Memory B cell (primary cell): ENCODE data around the gene CENPP.

ENCODE experiments used
- ATAC-seq: fragments of 150-1000 bp; cut with Tn5 transposase; 2 replicates; pipeline ENCODE4 v1.10.0; 2021; ENCODE audit warnings: low read depth, mild to moderate bottlenecking, moderate library complexity
- DNase-seq, 2 donors: peaks; one replicate each; pipeline ENCODE4 v3.0.0; 2022; ENCODE audit warnings: low spot score in 2 of 2
- H3K27ac Mint-ChIP-seq: one replicate; pipeline ENCODE4 v1.8.0; 2022; ENCODE audit warnings: mild to moderate bottlenecking, moderate library complexity, mixed read lengths
- H3K27me3 Mint-ChIP-seq: one replicate; pipeline ENCODE4 v1.8.0; 2022; ENCODE audit warnings: mixed read lengths
- H3K36me3 Mint-ChIP-seq: one replicate; pipeline ENCODE4 v1.8.0; 2022; ENCODE audit warnings: mild to moderate bottlenecking, mixed read lengths
- H3K4me1 Mint-ChIP-seq: one replicate; pipeline ENCODE4 v1.8.0; 2022; ENCODE audit warnings: mixed read lengths
- H3K4me3 Mint-ChIP-seq: one replicate; pipeline ENCODE4 v1.8.0; 2022; ENCODE audit warnings: mild to moderate bottlenecking, moderate library complexity, mixed read lengths
- H3K9me3 Mint-ChIP-seq: one replicate; pipeline ENCODE4 v1.8.0; 2022; ENCODE audit warnings: mixed read lengths

The CENPP gene

DNA sequence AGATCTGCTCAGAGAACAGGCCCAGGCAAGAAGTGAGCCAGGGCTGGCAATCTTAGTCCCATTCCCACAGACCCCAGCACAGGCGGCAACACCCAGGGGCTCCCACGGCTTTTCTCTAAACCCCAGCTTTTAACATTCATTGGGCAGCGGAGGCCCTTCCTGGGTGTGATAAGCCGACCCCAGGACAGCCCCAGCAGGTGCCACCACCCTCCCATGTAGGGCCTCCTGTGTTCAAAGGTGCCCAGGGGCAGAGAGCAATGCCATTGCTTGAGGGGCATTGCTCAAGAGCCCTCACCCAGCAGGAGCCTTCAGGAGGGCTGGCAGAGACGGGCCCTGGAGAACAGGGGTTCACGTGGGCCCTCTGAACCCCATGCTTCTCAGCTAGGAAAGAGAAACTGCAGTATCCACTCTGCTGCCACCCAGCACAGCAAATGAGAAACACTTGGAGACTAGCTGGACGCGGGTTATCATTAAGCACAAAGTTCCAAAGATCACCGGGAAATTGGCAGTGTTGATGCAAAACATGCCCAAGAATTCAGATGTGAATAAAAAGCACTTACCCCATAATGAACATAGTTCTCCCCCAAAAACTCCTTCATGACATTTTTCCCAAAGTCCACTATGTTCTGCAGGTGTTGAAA lies 330.3 kb downstream of the CENPP start:
- DNase-seq (no peak), ATAC-seq (no peak)
- Mint-ChIP-seq H3K4me3 (no peak overlapping the region), H3K27ac (no peak overlapping the region), H3K27me3 (no peaks in the 10 kb centered on the region), H3K9me3 (no peaks in the 10 kb centered on the region), H3K4me1 (peaks cover 5% of the 10 kb centered on the region), H3K36me3 (peaks cover 20% of the 10 kb centered on the region)

DNA sequence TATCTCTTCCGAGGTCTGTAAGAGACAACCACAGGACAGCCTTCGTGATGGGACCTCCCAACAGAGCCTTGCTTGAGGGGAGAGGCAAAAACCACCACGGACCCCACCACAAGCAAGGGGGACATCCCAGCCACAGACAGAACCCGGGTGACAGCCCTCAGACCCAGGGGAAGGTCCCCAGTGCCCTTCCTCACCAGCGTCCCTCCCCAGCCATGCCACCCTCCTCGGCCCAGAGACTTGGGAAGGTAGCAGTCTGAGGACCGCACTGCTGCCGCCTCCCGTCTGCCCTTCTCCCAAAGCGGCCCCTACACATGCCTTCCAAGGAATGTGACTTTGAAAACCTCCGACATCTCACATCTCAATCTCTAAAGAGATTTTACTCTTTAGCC lies 330.8 kb downstream of the CENPP start:
- Mint-ChIP-seq H3K9me3 (no peaks in the 10 kb centered on the region), H3K27ac (no peak overlapping the region), H3K4me3 (no peak overlapping the region), H3K27me3 (no peaks in the 10 kb centered on the region), H3K36me3 (peaks cover 19% of the 10 kb centered on the region), H3K4me1 (peaks cover 5% of the 10 kb centered on the region)
- ATAC-seq (no peak), DNase-seq (no peak)

DNA sequence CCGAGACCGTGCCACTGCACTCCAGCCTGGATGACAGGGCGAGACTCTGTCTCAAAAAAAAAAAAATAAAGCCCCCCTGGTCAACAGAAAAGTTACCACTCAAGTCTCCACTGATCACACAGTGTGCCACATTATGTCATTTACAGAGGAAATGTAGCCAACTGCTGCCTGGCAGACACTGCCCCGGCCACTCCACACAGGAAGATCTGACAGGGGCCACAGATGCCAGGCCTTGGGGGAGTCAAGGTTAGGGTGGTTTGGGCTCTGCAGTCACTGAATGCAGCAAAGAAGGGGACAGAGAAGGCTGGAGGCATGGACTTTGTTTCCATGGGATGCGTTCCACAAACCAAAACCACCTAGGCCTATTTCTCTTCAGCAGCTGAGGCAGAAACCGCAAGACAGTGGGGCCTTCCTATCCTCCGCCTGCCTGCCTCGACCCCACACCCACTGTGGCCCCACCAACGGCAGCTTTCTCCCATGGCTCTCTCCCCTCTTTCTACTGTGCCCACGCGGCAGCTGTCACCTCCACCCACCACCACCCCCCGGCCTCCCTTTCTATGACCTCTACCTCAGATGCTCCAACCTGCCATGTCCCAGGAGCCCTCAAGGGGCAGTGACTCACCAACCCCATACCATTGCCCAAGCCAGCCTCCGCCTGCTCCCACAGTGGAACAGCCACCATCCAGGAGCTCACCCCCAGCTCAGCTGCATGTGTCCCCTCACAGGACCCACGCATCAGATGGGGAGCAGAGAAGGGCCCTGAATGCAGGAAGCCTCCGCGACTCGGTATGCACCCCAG lies 331.7 kb downstream of the CENPP start:
- Mint-ChIP-seq H3K9me3 (no peaks in the 10 kb centered on the region), H3K27me3 (no peaks in the 10 kb centered on the region), H3K27ac (no peak overlapping the region), H3K36me3 (peaks cover 20% of the 10 kb centered on the region), H3K4me3 (no peak overlapping the region), H3K4me1 (peaks cover 6% of the 10 kb centered on the region)
- DNase-seq (no peak), ATAC-seq (no peak)

DNA sequence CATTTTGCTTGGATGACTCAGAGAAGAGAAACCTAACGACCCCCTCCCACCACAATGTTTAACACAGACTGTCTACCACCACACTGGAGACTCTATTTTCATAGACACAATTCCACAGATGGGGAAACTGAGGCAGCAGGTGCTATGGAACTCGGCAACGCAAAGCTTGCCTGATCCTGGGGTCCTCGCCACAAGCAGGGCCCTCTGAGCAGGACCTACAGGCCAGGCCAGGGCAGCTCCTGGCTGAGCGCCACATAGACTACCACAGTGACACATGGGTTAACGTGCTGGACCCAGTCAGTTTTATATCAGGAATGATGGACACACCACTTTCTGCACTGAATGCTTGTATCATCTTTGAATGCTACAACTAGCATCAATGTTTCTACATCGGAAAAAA lies 332.4 kb downstream of the CENPP start:
- peaks cover 8% of the 10 kb centered on the region for H3K4me1 Mint-ChIP-seq
- no peak overlapping the region for H3K27ac Mint-ChIP-seq
- peaks cover 16% of the 10 kb centered on the region for H3K36me3 Mint-ChIP-seq
- H3K9me3 Mint-ChIP-seq = no peaks in the 10 kb centered on the region
- no peaks in the 10 kb centered on the region for H3K27me3 Mint-ChIP-seq
- H3K4me3 Mint-ChIP-seq = no peak overlapping the region
- no peak for ATAC-seq
- no peak for DNase-seq

DNA sequence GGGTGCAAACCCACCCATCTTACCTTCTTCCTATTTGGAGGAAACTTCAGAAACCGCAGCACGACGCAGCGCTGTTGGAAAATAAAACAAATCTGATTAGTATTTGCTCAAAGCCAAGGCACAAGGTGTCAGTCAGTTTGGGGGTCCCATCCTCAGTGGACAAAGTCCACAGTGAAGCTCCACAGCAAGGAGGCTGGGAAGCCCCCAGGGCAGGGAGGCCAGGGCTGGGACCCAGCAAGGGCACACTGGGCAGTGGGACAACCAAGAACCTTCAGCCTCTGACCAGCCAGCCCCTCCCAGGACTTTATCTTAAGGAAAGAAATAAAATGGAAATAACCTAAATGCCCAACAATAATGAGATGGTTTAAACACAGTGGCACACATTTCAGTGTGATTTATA lies 332.9 kb downstream of the CENPP start:
- Mint-ChIP-seq H3K9me3 (no peaks in the 10 kb centered on the region), H3K4me3 (no peak overlapping the region), H3K27me3 (no peaks in the 10 kb centered on the region), H3K36me3 (peaks cover 14% of the 10 kb centered on the region), H3K4me1 (peaks cover 9% of the 10 kb centered on the region), H3K27ac (no peak overlapping the region)
- ATAC-seq (no peak), DNase-seq (no peak)

DNA sequence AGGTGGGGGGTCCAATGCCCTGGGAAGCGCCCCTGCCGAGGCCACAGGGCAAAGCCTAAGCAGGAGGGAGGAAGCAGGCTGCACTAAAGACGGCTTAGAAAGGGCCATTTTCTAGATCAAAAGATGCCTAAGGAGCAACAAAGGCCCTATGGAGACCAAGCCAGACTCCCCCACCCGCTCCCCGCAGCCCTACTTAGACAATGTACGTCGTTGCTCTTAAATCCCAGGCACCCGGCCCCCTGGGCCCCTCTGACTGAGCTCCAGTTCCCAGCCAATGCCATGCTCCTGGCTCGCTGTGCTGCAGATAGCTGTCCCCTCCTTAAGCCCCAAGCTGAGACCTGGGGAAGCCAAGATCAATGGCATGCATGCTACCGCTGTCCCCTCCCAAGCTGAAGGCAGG lies 333.8 kb downstream of the CENPP start:
- H3K27me3 Mint-ChIP-seq = no peaks in the 10 kb centered on the region
- H3K36me3 Mint-ChIP-seq = peaks cover 14% of the 10 kb centered on the region
- no peak overlapping the region for H3K27ac Mint-ChIP-seq
- no peak for DNase-seq
- H3K4me3 Mint-ChIP-seq = no peak overlapping the region
- peaks cover 12% of the 10 kb centered on the region for H3K4me1 Mint-ChIP-seq
- no peak for ATAC-seq
- no peaks in the 10 kb centered on the region for H3K9me3 Mint-ChIP-seq

DNA sequence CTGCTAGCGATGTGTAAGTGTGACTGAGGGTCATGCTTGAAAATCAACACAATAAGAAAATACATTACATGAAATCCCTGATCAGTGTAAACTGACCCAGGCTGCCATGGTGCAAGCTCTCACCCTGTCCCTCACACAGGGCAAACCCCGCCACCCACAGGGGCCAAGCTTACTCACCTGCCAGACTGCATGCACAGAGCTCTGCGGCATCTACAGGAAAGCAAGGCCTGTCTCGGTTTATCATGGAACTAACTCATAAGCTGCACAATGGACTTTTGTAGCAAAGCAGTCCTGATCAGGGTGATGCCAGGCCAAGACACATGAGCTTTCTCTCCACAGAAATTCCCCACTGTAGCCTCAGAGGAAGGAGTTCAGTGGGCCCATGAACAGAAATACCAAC lies 334.5 kb downstream of the CENPP start:
- Mint-ChIP-seq H3K27ac (no peak overlapping the region), H3K4me3 (no peak overlapping the region), H3K27me3 (no peaks in the 10 kb centered on the region), H3K4me1 (peaks cover 17% of the 10 kb centered on the region), H3K9me3 (no peaks in the 10 kb centered on the region), H3K36me3 (peaks cover 12% of the 10 kb centered on the region)
- ATAC-seq (no peak), DNase-seq (no peak)

DNA sequence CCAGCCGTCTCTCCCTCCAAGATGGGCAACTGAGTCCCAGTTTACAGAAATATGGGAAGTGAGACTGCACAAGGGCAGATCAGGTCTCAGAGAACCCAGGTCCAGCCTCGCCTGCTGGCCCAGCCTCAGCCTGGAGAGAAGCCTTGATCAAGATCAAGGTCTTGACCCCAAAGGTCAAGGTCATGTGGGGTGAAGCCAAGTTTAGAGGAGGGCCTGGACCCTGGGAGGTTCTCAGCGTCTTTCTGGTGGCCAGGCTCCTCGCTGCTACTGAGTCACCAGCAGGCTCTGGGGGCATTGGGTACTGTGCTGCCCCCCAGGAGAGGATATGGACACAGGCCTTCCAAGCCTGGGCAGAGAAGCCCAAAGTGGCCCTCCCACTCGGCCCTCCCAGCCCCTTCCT lies 335.4 kb downstream of the CENPP start:
- H3K4me1 Mint-ChIP-seq = peaks cover 17% of the 10 kb centered on the region
- H3K9me3 Mint-ChIP-seq = no peaks in the 10 kb centered on the region
- H3K27me3 Mint-ChIP-seq = no peaks in the 10 kb centered on the region
- no peak overlapping the region for H3K27ac Mint-ChIP-seq
- peaks cover 9% of the 10 kb centered on the region for H3K36me3 Mint-ChIP-seq
- no peak for ATAC-seq
- no peak for DNase-seq
- no peak overlapping the region for H3K4me3 Mint-ChIP-seq

DNA sequence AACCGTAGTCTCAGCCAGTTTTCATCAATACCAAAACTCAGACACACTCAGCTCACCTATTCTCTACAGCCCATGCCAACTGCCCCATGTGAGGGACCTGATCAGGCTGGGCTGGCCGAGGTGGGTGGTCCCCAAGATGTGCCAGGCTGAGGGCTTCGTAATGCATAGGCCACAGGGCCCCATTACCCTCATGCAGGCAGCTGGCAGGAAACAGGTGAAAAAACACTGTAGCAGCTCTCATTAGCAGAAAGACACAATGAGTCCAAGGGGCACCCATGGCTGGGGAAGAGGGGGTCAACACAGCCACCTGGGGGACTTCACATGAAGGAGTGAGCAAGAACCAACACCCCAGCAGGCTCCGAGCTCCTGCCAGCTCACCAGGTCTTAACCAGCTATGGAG lies 336.0 kb downstream of the CENPP start:
- Mint-ChIP-seq H3K4me1 (peaks cover 17% of the 10 kb centered on the region), H3K27me3 (no peaks in the 10 kb centered on the region), H3K36me3 (peaks cover 7% of the 10 kb centered on the region), H3K27ac (no peak overlapping the region), H3K4me3 (no peak overlapping the region), H3K9me3 (no peaks in the 10 kb centered on the region)
- ATAC-seq = no peak
- no peak for DNase-seq

DNA sequence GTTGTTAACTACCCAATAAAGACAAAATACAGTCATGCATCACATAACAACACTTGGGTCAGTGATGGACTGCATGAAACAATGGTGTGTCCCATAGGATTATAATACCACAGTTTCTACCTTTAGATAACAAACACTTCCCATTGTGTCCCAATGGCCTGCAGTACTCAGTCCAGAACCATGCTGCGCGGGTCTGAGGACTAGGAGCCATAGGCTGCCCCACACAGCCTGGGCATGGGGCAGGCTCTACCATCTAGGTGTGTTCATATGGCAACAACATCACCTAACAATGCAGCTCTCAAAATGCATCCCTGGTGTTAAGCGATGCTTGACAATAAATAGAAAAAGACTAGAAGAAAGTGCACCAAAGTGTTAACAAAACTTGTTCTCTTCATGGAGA lies 337.4 kb downstream of the CENPP start:
- Mint-ChIP-seq H3K4me1 (peaks cover 24% of the 10 kb centered on the region), H3K27me3 (no peaks in the 10 kb centered on the region), H3K27ac (no peak overlapping the region), H3K9me3 (no peaks in the 10 kb centered on the region), H3K4me3 (no peak overlapping the region), H3K36me3 (peaks cover 8% of the 10 kb centered on the region)
- DNase-seq (no peak), ATAC-seq (no peak)

DNA sequence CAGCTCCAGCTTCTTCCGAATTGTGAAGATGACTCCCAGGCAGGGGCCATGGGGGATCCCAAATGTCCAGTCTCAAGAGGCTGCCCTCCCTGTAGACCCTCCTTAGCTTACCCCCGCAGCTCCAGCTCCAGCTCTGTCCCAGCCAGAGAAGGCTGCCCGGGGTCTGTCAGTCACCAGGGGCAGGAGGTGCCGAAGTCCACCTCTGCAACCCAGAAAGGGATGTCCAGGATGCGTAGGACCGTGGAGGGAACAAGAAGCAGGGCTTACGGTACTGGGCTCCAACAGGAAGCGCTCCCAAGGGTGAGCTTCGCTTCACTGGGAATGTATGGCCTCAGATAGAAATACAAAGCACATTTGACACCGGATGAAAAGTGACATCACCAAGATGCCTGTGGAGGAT lies 338.2 kb downstream of the CENPP start:
- Mint-ChIP-seq H3K4me1 (peaks cover 29% of the 10 kb centered on the region), H3K36me3 (peaks cover 8% of the 10 kb centered on the region), H3K27ac (no peak overlapping the region), H3K4me3 (no peak overlapping the region), H3K9me3 (no peaks in the 10 kb centered on the region), H3K27me3 (no peaks in the 10 kb centered on the region)
- no peak for DNase-seq
- ATAC-seq = no peak

DNA sequence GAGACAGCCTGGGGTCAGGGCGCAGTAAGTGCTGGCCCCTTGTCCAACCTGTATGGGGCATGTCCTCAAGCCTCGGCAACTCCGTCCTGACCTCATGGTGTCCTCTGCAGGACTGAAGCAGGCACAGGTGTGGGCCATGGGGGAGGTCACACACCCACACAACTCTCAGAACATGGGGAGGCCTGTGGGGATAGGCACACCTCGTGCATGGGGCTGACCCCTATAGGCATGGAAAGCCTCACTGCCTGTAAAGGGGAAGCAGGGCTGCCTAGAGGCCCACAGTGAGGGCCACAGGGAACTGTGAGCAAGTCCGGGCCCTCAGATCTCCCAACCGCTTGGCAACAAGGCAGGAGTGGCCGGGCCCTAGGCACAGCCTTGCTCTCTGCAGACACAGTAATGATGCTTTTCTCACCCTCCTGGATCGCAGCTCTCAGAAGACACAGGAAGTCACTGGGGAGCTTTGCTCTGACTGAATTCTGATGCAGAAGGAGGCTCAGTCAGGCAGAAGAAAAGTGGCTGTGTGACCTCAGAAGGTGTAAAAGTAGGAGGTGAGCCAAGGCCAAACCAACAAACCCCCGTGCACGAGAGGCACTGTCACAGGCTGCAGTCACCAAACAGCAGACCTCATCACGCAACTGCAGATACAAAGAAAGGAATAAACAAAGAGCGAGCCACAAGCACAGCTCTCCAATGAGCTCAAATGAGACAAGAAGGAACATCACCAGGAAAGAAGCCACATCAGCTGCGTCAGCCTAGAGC lies 338.8 kb downstream of the CENPP start:
- Mint-ChIP-seq H3K27ac (no peak overlapping the region), H3K27me3 (no peaks in the 10 kb centered on the region), H3K36me3 (peaks cover 8% of the 10 kb centered on the region), H3K9me3 (no peaks in the 10 kb centered on the region), H3K4me1 (peaks cover 34% of the 10 kb centered on the region), H3K4me3 (no peak overlapping the region)
- ATAC-seq (no peak), DNase-seq (no peak)

DNA sequence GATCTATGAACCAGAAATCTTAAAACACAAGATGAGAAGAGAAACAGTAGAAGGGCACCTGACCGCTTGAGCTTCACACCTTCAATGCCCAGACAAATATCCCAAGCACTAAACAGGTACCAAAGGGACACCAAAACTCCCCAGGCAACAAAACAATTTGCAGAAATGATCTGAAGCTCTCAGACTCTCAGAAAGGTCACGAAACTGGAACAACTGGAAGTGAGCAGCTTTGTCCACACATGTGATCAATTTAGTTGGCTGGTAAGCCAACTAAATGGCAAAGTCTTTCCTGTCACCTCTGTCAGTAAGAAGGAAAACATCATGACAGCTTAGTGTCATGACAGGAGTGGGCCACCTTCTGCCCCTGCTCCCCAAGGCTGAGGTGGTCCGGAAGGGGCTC lies 340.1 kb downstream of the CENPP start:
- H3K27me3 Mint-ChIP-seq = no peaks in the 10 kb centered on the region
- no peak for ATAC-seq
- DNase-seq = no peak
- H3K4me1 Mint-ChIP-seq = peaks cover 29% of the 10 kb centered on the region
- H3K9me3 Mint-ChIP-seq = no peaks in the 10 kb centered on the region
- H3K36me3 Mint-ChIP-seq = peaks cover 8% of the 10 kb centered on the region
- no peak overlapping the region for H3K27ac Mint-ChIP-seq
- H3K4me3 Mint-ChIP-seq = no peak overlapping the region

DNA sequence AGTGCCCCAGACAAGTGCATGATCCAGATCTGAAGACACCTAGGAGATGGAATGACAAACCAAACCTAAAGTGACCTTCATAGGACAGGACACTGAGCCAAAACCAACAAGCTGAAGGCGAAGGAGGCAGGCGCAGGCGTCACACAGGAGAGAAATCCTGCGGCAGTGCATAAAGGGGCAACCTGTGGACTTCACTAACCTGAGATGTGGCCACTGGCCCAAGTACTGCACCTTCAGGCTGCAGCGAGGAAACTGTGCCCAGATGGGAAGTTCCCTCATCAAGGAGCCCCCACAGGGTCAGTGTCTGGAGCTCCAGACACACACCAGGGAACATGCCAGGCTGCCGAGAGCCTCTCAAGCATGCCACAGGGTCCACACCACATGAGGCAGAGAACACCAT lies 340.5 kb downstream of the CENPP start:
- ATAC-seq = no peak
- H3K9me3 Mint-ChIP-seq = no peaks in the 10 kb centered on the region
- DNase-seq = no peak
- no peak overlapping the region for H3K27ac Mint-ChIP-seq
- H3K36me3 Mint-ChIP-seq = peaks cover 8% of the 10 kb centered on the region
- no peak overlapping the region for H3K4me3 Mint-ChIP-seq
- no peaks in the 10 kb centered on the region for H3K27me3 Mint-ChIP-seq
- H3K4me1 Mint-ChIP-seq = peaks cover 29% of the 10 kb centered on the region
